Mucosa of rectum (tissue), 2 donors: ENCODE measurements around the gene ZAR1L.
"Not testable (repeated sequence)": the region's sequence is repeated elsewhere in the genome, so short reads cannot be mapped to it uniquely, and the experiment has no call there.

Experiments
- H3K27ac ChIP-seq, 2 donors: one replicate each; pipeline ENCODE4 v1.7.0; 2013; ENCODE audit warnings: inconsistent platforms in 2 of 2, low read depth in 2 of 2, low read length in 2 of 2
- H3K27me3 ChIP-seq, 2 donors: one replicate each; pipeline ENCODE4 v1.7.0; 2013; ENCODE audit warnings: low read length in 2 of 2; ENCODE audit not compliant: control insufficient read depth in 2 of 2, insufficient read depth in 2 of 2
- H3K36me3 ChIP-seq, 2 donors: one replicate each; pipeline ENCODE4 v1.7.0; 2013; ENCODE audit warnings: low read length in 2 of 2; ENCODE audit not compliant: control insufficient read depth in 2 of 2, insufficient read depth in 2 of 2
- H3K4me1 ChIP-seq, 2 donors: one replicate each; pipeline ENCODE4 v1.7.0; 2013; ENCODE audit warnings: low read length in 2 of 2, mild to moderate bottlenecking in 1 of 2; ENCODE audit not compliant: control insufficient read depth in 2 of 2, insufficient read depth in 2 of 2
- H3K4me3 ChIP-seq, 2 donors: one replicate each; pipeline ENCODE4 v1.7.0; 2013; ENCODE audit warnings: low read length in 2 of 2
- H3K9ac ChIP-seq, 2 donors: one replicate each; pipeline ENCODE4 v1.7.0; 2013; ENCODE audit warnings: low read length in 2 of 2, low read depth in 1 of 2, mild to moderate bottlenecking in 1 of 2
- H3K9me3 ChIP-seq, 2 donors: one replicate each; pipeline ENCODE4 v1.7.0; 2013; ENCODE audit warnings: low read length in 2 of 2; ENCODE audit not compliant: control insufficient read depth in 2 of 2
- donor health status: healthy.
- donor health status: Normal muscosa, but diverticular disease.

The ZAR1L gene

GRCh38 chr13:32315238-32316027 is at the start of gene ZAR1L, which contains the start of gene BRCA2:
Gene ZAR1L (minus strand): TSS chr13:32315363. CDS start chr13:32311925, 3,438 bp downstream.
Gene BRCA2 (plus strand): TSS chr13:32315508. CDS start chr13:32316461, 953 bp downstream.
- peaks cover 0 to 2% of the 10 kb centered on the region in 2 donors for H3K4me1 ChIP-seq
- peak within 1 kb of the TSS; percentile 92 to 97 for H3K27ac ChIP-seq
- H3K27me3 ChIP-seq, result no peaks in the 10 kb centered on the region
- H3K9me3 ChIP-seq, result no peaks in the 10 kb centered on the region
- H3K36me3 ChIP-seq, result no peaks in the 10 kb centered on the region
- H3K4me3 ChIP-seq, result peak within 1 kb of the TSS; percentile 81 to 96
- H3K9ac ChIP-seq, result peak within 1 kb of the TSS; percentile 93 to 97

DNA sequence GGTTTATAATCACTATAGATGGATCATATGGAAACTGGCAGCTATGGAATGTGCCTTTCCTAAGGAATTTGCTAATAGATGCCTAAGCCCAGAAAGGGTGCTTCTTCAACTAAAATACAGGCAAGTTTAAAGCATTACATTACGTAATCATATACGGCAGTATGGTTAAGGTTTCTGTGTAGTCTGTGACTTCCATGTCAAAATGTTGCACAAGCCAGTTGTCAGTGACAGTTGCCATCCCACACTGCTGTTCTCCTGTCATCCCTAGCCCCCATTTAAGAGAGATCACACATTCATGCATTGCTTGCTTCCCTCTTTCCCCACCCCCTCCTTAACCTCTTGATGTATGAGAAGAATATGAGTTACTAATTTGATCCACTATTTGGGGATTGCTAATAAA is 47.4 kb upstream of the ZAR1L start:
- H3K36me3 ChIP-seq, result no peaks in the 10 kb centered on the region
- no peak overlapping the region for H3K27ac ChIP-seq
- H3K9ac ChIP-seq, result no peak overlapping the region
- no peaks in the 10 kb centered on the region for H3K9me3 ChIP-seq
- no peak overlapping the region for H3K4me3 ChIP-seq
- H3K4me1 ChIP-seq, result no peaks in the 10 kb centered on the region
- no peaks in the 10 kb centered on the region for H3K27me3 ChIP-seq

GRCh38 chr13:32355935-32356334 is 40.8 kb upstream of the ZAR1L start:
- not testable (repeated sequence) for H3K4me1 ChIP-seq, H3K36me3 ChIP-seq, H3K4me3 ChIP-seq, H3K27me3 ChIP-seq, H3K27ac ChIP-seq, H3K9me3 ChIP-seq, H3K9ac ChIP-seq

DNA sequence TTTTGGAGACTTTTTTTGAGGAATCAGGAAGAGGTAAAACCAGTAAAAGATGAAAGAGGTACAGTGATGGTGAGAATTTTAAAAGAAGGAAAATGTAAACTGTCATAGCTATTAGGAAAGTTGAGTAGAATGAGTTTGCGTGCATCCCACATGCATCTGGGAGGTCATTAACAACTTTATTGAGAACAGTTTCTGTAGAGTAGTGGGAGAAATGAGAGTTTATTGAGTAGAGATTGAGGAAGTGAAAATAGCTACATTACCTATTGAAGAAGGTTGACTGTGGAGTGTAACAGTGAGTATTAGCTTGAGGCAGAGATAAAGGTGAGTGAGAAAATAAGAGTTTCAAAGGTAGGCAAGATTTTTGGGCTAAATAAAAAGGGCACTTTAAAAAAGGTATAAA is 38.9 kb upstream of the ZAR1L start:
- H3K27me3 ChIP-seq, result no peaks in the 10 kb centered on the region
- H3K4me1 ChIP-seq, result no peaks in the 10 kb centered on the region
- no peak overlapping the region for H3K27ac ChIP-seq
- H3K9me3 ChIP-seq, result no peaks in the 10 kb centered on the region
- no peaks in the 10 kb centered on the region for H3K36me3 ChIP-seq
- no peak overlapping the region for H3K4me3 ChIP-seq
- no peak overlapping the region for H3K9ac ChIP-seq

DNA sequence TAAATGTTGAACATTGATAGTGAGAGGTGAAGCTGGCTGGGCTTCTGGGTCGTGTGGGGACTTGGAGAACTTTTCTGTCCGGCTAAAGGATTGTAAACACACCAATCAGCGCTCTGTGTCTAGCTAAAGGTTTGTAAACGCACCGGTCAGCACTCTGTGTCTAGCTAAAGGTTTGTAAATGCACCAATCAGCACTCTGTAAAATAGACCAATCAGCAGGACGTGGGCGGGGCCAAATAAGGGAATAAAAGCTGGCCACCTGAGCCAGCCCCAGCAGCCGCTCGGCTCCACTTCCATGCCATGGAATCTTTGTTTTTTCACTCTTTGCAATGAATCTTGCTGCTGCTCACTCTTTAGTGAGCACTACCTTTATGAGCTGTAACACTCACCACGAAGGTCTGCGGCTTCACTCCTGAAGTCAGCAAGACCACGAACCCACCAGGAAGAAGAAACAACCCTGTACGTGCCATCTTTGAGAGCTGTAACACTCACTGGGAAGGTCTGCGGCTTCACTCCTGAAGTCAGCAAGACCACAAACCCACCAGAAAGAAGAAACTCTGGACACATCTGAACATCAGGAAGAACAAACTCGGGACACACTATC is 35.8 kb upstream of the ZAR1L start:
- H3K27me3 ChIP-seq, H3K36me3 ChIP-seq, H3K4me3 ChIP-seq, H3K9me3 ChIP-seq, H3K4me1 ChIP-seq, H3K9ac ChIP-seq, H3K27ac ChIP-seq: not testable (repeated sequence)

DNA sequence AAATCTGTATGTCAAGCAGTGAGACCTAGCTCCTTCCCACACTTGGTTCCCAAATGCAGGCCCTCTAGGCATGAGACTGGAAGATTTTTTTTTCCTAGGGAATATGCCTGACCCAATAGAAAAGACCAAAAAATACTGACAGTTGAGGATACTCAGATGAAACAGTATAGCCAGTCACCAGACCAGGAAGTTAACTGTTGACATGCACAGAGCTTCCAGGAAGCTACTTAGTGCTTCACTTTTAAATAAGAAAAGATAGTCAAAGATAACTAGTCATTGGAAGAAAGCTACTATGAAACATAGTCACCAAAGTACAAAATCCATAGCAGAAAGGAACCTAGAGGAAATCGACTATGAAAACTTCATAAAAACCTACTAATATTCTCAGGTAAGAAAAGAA is 32.5 kb upstream of the ZAR1L start:
- Histone ChIP-seq H3K27me3 (no peaks in the 10 kb centered on the region), H3K4me3 (no peak overlapping the region), H3K9ac (no peak overlapping the region), H3K9me3 (no peaks in the 10 kb centered on the region), H3K4me1 (no peaks in the 10 kb centered on the region), H3K27ac (no peak overlapping the region), H3K36me3 (no peaks in the 10 kb centered on the region)

GRCh38 chr13:32340914-32341313 is 25.8 kb upstream of the ZAR1L start:
- Histone ChIP-seq H3K36me3 (no peaks in the 10 kb centered on the region), H3K27me3 (no peaks in the 10 kb centered on the region), H3K4me1 (no peaks in the 10 kb centered on the region), H3K4me3 (no peak overlapping the region), H3K9ac (no peak overlapping the region), H3K27ac (no peak overlapping the region), H3K9me3 (no peaks in the 10 kb centered on the region)

- no peaks in the 10 kb centered on the region for H3K36me3 ChIP-seq
- H3K4me3 ChIP-seq, result no peak overlapping the region
- H3K27me3 ChIP-seq, result no peaks in the 10 kb centered on the region
- no peaks in the 10 kb centered on the region for H3K9me3 ChIP-seq
- no peaks in the 10 kb centered on the region for H3K4me1 ChIP-seq
- no peak overlapping the region for H3K9ac ChIP-seq
- H3K27ac ChIP-seq, result no peak overlapping the region
These were observed 19.5 kb upstream of the ZAR1L start for GRCh38 chr13:32334671-32335070.

GRCh38 chr13:32330441-32330840 is 15.3 kb upstream of the ZAR1L start:
- H3K4me3 ChIP-seq, result no peak overlapping the region
- no peak overlapping the region for H3K9ac ChIP-seq
- H3K9me3 ChIP-seq, result no peaks in the 10 kb centered on the region
- no peaks in the 10 kb centered on the region for H3K4me1 ChIP-seq
- H3K27me3 ChIP-seq, result no peaks in the 10 kb centered on the region
- no peak overlapping the region for H3K27ac ChIP-seq
- H3K36me3 ChIP-seq, result no peaks in the 10 kb centered on the region

DNA sequence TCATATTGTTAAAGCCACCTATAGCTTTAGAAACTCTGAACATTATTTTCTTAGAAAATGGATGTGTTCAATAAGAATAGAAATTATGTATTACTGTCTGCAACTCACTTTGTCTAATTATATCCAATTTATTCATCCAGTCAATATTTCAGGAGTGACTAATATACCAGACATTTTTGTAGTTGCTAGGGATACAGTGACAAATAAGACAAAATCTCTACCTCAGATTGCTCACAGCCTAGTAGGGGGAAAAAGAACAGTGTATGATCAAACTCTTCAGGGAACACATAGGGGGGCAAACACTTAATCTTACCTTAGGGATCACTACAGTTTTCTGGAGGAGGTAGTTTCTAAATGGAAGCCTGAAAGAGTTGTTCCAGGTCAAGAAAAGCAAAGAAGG is 8.7 kb upstream of the ZAR1L start:
- Histone ChIP-seq H3K27ac (no peak overlapping the region), H3K4me3 (no peak overlapping the region), H3K9ac (no peak overlapping the region), H3K36me3 (no peaks in the 10 kb centered on the region), H3K4me1 (no peaks in the 10 kb centered on the region), H3K9me3 (no peaks in the 10 kb centered on the region), H3K27me3 (no peaks in the 10 kb centered on the region)
